ENCODE results near the gene EYA3. TPM values are rescaled to one million over a fixed set of nuclear protein-coding genes. Genes with fewer than 3 reads are reported as not detected.

The EYA3 gene
- total and polyA plus RNA-seq, 2 of the 8 experiments (the other 6 are each of a cell fraction or from before 2014, with no cell fraction given), result 15.0 to 33.9 TPM

DNA sequence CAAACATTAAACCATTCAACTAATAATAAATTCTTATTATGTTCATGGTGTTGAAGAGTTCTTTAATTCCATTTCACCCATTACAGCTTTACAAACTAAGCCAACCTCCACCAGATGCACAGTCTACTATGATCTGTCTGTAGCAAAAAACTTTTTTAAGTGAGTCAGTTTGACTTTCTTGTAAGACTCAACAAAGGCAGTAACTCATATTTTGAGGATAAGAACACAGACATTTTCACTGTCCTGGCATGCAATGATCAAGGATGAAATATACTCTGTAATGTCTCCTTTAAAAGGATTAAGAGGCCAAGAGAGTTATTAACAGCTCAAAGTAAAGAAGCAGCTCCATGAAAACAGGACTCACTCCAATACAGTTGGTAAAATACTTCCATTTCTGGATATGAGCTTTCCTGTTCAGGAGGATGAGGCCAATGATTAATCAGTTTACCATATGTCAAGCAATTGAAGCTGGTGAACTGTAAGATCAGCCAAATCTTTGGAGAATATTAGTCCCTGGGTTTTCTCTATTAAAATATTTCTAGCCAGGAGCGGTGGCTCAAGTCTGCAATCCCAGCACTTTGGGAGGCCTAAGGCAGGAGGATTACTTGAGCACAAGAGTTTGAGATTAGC is 108.1 kb downstream of the EYA3 start:
- no peak overlapping the region for H3K4ac ChIP-seq (replicated peaks; ENCODE audit: insufficient read length, low read depth, low read length)
- no peak overlapping the region for H4K91ac ChIP-seq (replicated peaks; ENCODE audit: insufficient read length, low read length)
- no peak overlapping the region for H3K14ac ChIP-seq (ENCODE audit: insufficient read length)
- H3K23me2 ChIP-seq (ENCODE audit: low read depth, low read length), result no peaks in the 10 kb centered on the region
- no peaks in the 10 kb centered on the region; a peak in 1 of 8 replicates for H3K36me3 ChIP-seq (ENCODE audit: control insufficient read depth in 2 of 4, insufficient read depth in 4 of 4, low read length in 3 of 4)
- H3K18ac ChIP-seq (ENCODE audit: extremely low read depth, low read length), result no peak overlapping the region
- no peak overlapping the region for H2BK5ac ChIP-seq (ENCODE audit: low read depth, low read length)
- no peak overlapping the region for H3K27ac ChIP-seq (ENCODE audit: low read depth, low read length)
- no peaks in the 10 kb centered on the region for H3K27me3 ChIP-seq (replicated peaks in 1 of 4; ENCODE audit: control insufficient read depth in 3 of 4, extremely low read depth in 1 of 4, insufficient read depth in 3 of 4, low read length in 3 of 4)
- no peak overlapping the region for H4K8ac ChIP-seq (ENCODE audit: extremely low read depth, insufficient read depth, low read length)
- no peak overlapping the region for H3K9ac ChIP-seq (replicated peaks in 1 of 4; ENCODE audit: extremely low read depth in 1 of 4, low read depth in 3 of 4, low read length in 3 of 4)
- H2BK120ac ChIP-seq (replicated peaks; ENCODE audit: low read depth, low read length), result no peak overlapping the region
- H4K5ac ChIP-seq (ENCODE audit: insufficient read length, low read depth, low read length), result no peak overlapping the region
- H2BK20ac ChIP-seq (ENCODE audit: low read length), result no peak overlapping the region
- H2BK15ac ChIP-seq (ENCODE audit: low read length), result no peak overlapping the region
- no peak overlapping the region for H2AK5ac ChIP-seq (ENCODE audit: low read depth, low read length)
- no peak for DNase-seq (ENCODE audit: low read depth in 1 of 2, low spot score in 2 of 2)
- H3K79me1 ChIP-seq (ENCODE audit: low read depth, low read length), result no peaks in the 10 kb centered on the region
- WGBS, 2 experiments (ENCODE audit: extremely low coverage in 1 of 2, insufficient coverage in 1 of 2, insufficient read length in 1 of 2, insufficient replicate concordance in 2 of 2, low coverage in 1 of 2, low lambda C conversion rate in 2 of 2, missing lambda C conversion rate in 1 of 2), result 90% methylated on average over 1 of the region's 1 CpG; no CpG with 5 or more reads in 1 of the 2 experiments
- H3K23ac ChIP-seq (ENCODE audit: insufficient read length), result no peak overlapping the region
- H2BK12ac ChIP-seq (ENCODE audit: low read depth, low read length), result no peak overlapping the region
- H3K79me2 ChIP-seq (ENCODE audit: control insufficient read depth in 1 of 2, insufficient read depth in 2 of 2, low read length in 2 of 2), result no peaks in the 10 kb centered on the region
- POLR2A ChIA-PET (ENCODE audit: partially characterized antibody), result interaction anchor here (0.5 to 1.4 kb wide), 3 partner anchors 10 to 722 kb away, joined by 3 to 4 read pairs (median 3); partner anchors contain the start of gene XKR8
- no peaks in the 10 kb centered on the region for H3K9me3 ChIP-seq (ENCODE audit: insufficient read depth in 2 of 2, low read depth in 1 of 2, low read length in 1 of 2)
- H3K4me2 ChIP-seq (ENCODE audit: insufficient read depth in 1 of 2, low read depth in 2 of 2, low read length in 2 of 2), result no peak overlapping the region
- no peaks in the 10 kb centered on the region for H3K4me1 ChIP-seq (replicated peaks in 1 of 4; ENCODE audit: control insufficient read depth in 3 of 4, insufficient read depth in 4 of 4, low read length in 3 of 4)
- no peak overlapping the region for H3K4me3 ChIP-seq (ENCODE audit: extremely low read depth in 1 of 4, insufficient read depth in 2 of 4, low read depth in 3 of 4, low read length in 4 of 4)
- no peak overlapping the region for H2AFZ ChIP-seq (ENCODE audit: low read length)
- CTCF ChIA-PET (ENCODE audit: partially characterized antibody), result interaction anchor here (0.7 to 4.1 kb wide), 15 partner anchors 8 to 133 kb away, joined by 3 to 18 read pairs (median 5); no protein-coding TSS in a partner anchor
- no peak for TF ChIP-seq YY1 (IDR thresholded peaks at IDR 0.05; ENCODE audit: low read depth, low read length)
- no peak for FAIRE-seq
- H3K56ac ChIP-seq (replicated peaks; ENCODE audit: insufficient read length, low read depth, low read length), result no peak overlapping the region
- no peaks in the 10 kb centered on the region for H4K20me1 ChIP-seq (replicated peaks in 1 of 2; ENCODE audit: control insufficient read depth in 1 of 2, insufficient read depth in 2 of 2, low read length in 2 of 2)

Measured in H1 (cell line).